NCI-H1105 (cell line): ENCODE measurements around the gene RERE.

ENCODE experiments used
- DNase-seq: peaks from one replicate; lab custom pipeline; 2025; lab: John Stamatoyannopoulos, UW

RERE gene

GRCh38 chr1:8571200-8571984, 246.0 kb downstream of the RERE start:
- no peak for DNase-seq

- DNase-seq: no peak
Observed at GRCh38 chr1:8570465-8570864, 247.0 kb downstream of the RERE start.

GRCh38 chr1:8569242-8569641, 248.2 kb downstream of the RERE start:
- no peak for DNase-seq

GRCh38 chr1:8568837-8569236, 248.6 kb downstream of the RERE start:
- no peak for DNase-seq

GRCh38 chr1:8567146-8567545, 250.3 kb downstream of the RERE start:
- no peak for DNase-seq

GRCh38 chr1:8565802-8566201, 251.6 kb downstream of the RERE start:
- DNase-seq: no peak

- DNase-seq: no peak
Observed at GRCh38 chr1:8563944-8564537, 253.4 kb downstream of the RERE start.

- DNase-seq: no peak
Observed at GRCh38 chr1:8562881-8563865, 254.3 kb downstream of the RERE start.

- DNase-seq: no peak
Observed at GRCh38 chr1:8562222-8562621, 255.2 kb downstream of the RERE start.

GRCh38 chr1:8560611-8561544, 256.6 kb downstream of the RERE start:
- peak; percentile 38 for DNase-seq

GRCh38 chr1:8560035-8560434, 257.4 kb downstream of the RERE start:
- no peak for DNase-seq

GRCh38 chr1:8555582-8555981, 261.9 kb downstream of the RERE start:
- no peak for DNase-seq

- no peak for DNase-seq
Observed at GRCh38 chr1:8554956-8555534, 262.4 kb downstream of the RERE start.

- no peak for DNase-seq
Observed at GRCh38 chr1:8552820-8553397, 264.5 kb downstream of the RERE start.

GRCh38 chr1:8551613-8552489, 265.6 kb downstream of the RERE start:
- DNase-seq: no peak

- DNase-seq: no peak
Observed at GRCh38 chr1:8551057-8551456, 266.4 kb downstream of the RERE start.

GRCh38 chr1:8547791-8548190, 269.6 kb downstream of the RERE start:
- no peak for DNase-seq

- DNase-seq: no peak
Observed at GRCh38 chr1:8545078-8545477, 272.4 kb downstream of the RERE start.

- DNase-seq: no peak
Observed at GRCh38 chr1:8544644-8545043, 272.8 kb downstream of the RERE start.

GRCh38 chr1:8543965-8544364, 273.5 kb downstream of the RERE start:
- no peak for DNase-seq
